ENCODE results near the gene PCSK7. TPM values are rescaled to one million over a fixed set of nuclear protein-coding genes. Genes with fewer than 3 reads are reported as not detected.

PCSK7 gene
- polyA plus RNA-seq, 1 donor (not counting 4 experiments of a cell fraction or from before 2014, with no cell fraction given) = 32.9 TPM

- FAIRE-seq (no peak), DNase-seq (ENCODE audit: low read depth, low spot score) (no peak)
- Histone ChIP-seq H3K27me3 (ENCODE audit: control insufficient read depth, extremely low read depth, insufficient read depth, low read length) (no peaks in the 10 kb centered on the region), H3K9me3 (ENCODE audit: control insufficient read depth, low read depth, low read length) (no peaks in the 10 kb centered on the region), H3K36me3 (ENCODE audit: control insufficient read depth in 2 of 2, extremely low read depth in 1 of 2, insufficient read depth in 2 of 2, low read length in 2 of 2) (peaks cover 9 to 35% of the 10 kb centered on the region in 2 experiments), H3K27ac (ENCODE audit: control insufficient read depth, insufficient read depth, low read length) (no peak overlapping the region), H3K4me2 (ENCODE audit: control insufficient read depth, extremely low read depth, insufficient read depth, low read depth, low read length) (no peak overlapping the region), H3K9ac (ENCODE audit: control insufficient read depth, extremely low read depth, insufficient read depth, low read length) (no peak overlapping the region), H4K20me1 (ENCODE audit: control insufficient read depth, extremely low read depth, insufficient read depth, low read length) (no peaks in the 10 kb centered on the region), H3K4me1 (ENCODE audit: control insufficient read depth, extremely low read depth, insufficient read depth, low read length) (peaks cover 7% of the 10 kb centered on the region), H3K79me2 (ENCODE audit: control insufficient read depth, insufficient read depth, low read length) (no peaks in the 10 kb centered on the region), H3K9me1 (ENCODE audit: control insufficient read depth, extremely low read depth, insufficient read depth, low read length) (no peaks in the 10 kb centered on the region), H3K4me3 (ENCODE audit: control insufficient read depth in 2 of 3, extremely low read depth in 1 of 3, insufficient read depth in 2 of 3, low read depth in 1 of 3, low read length in 3 of 3) (no peak overlapping the region), H2AFZ (ENCODE audit: control insufficient read depth, low read length) (no peak overlapping the region)
- TF ChIP-seq CTCF (optimal IDR thresholded peaks at IDR 0.05 in 1 of 3, IDR thresholded peaks at IDR 0.05 in 1 of 3, conservative IDR thresholded peaks at IDR 0.05 in 1 of 3; ENCODE audit: extremely low read depth in 1 of 3, insufficient read depth in 2 of 3, low read length in 3 of 3) = no peak
- dilution Hi-C loops (cut with MboI; ENCODE audit: extremely low pct_ligation_motif_present, low sequenced_read_pairs) = no loop called here
Observed at GRCh38 chr11:117189941-117190544, 41.8 kb downstream of the PCSK7 start.

DNA sequence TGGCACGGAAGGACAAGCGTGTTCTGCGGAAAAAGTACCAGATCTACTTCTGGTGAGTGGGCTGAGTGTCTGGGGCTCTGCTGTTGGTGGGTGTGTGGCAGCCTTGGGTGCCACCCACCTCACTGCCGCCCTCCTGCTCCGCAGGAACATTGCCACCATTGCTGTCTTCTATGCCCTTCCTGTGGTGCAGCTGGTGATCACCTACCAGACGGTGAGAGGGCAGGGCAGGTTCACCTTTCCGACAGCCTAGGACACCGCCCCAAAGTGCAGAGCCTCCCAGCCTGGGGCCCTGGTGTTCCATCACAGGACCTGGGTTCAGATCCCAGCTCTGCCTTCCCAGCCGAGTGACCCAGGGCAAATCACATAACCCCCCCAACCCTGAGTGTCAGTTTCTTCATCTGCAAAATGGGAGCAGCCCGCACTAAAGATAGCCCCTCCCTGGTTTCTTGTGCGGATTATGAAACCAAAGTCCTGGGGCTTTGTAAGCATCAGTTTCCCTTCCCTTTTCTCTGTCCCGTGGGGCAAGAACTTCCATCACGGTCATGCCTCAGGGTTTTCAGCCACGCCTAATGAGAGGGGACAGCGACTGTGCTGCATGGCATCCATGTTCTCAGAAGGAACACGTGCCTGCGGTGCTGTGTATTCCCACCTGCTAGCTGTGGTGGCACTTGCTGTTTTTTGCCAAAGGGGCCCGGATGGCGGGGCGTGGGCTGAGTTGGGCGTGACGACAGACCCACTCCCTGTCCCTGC, 42.5 kb downstream of the PCSK7 start:
- TF ChIP-seq EZH2 (IDR thresholded peaks at IDR 0.05; ENCODE audit: low read length) (no peak), CTCF (optimal IDR thresholded peaks at IDR 0.05 in 1 of 3, IDR thresholded peaks at IDR 0.05 in 1 of 3, conservative IDR thresholded peaks at IDR 0.05 in 1 of 3; ENCODE audit: extremely low read depth in 1 of 3, insufficient read depth in 2 of 3, low read length in 3 of 3) (no peak)
- dilution Hi-C loops (cut with MboI; ENCODE audit: extremely low pct_ligation_motif_present, low sequenced_read_pairs) = no loop called here
- DNase-seq (ENCODE audit: low read depth, low spot score) (no peak), FAIRE-seq (no peak)
- no peaks in the 10 kb centered on the region for H3K79me2 ChIP-seq (ENCODE audit: control insufficient read depth, insufficient read depth, low read length)
- H3K4me3 ChIP-seq (ENCODE audit: control insufficient read depth in 2 of 3, extremely low read depth in 1 of 3, insufficient read depth in 2 of 3, low read depth in 1 of 3, low read length in 3 of 3) = no peak overlapping the region
- H3K4me2 ChIP-seq (ENCODE audit: control insufficient read depth, extremely low read depth, insufficient read depth, low read depth, low read length) = no peak overlapping the region
- H4K20me1 ChIP-seq (ENCODE audit: control insufficient read depth, extremely low read depth, insufficient read depth, low read length) = no peaks in the 10 kb centered on the region
- no peaks in the 10 kb centered on the region for H3K9me1 ChIP-seq (ENCODE audit: control insufficient read depth, extremely low read depth, insufficient read depth, low read length)
- peaks cover 9 to 35% of the 10 kb centered on the region in 2 experiments for H3K36me3 ChIP-seq (ENCODE audit: control insufficient read depth in 2 of 2, extremely low read depth in 1 of 2, insufficient read depth in 2 of 2, low read length in 2 of 2)
- peaks cover 7% of the 10 kb centered on the region for H3K4me1 ChIP-seq (ENCODE audit: control insufficient read depth, extremely low read depth, insufficient read depth, low read length)
- H3K27me3 ChIP-seq (ENCODE audit: control insufficient read depth, extremely low read depth, insufficient read depth, low read length) = no peaks in the 10 kb centered on the region
- no peak overlapping the region for H3K9ac ChIP-seq (ENCODE audit: control insufficient read depth, extremely low read depth, insufficient read depth, low read length)
- no peak overlapping the region for H2AFZ ChIP-seq (ENCODE audit: control insufficient read depth, low read length)
- H3K9me3 ChIP-seq (ENCODE audit: control insufficient read depth, low read depth, low read length) = no peaks in the 10 kb centered on the region
- no peak overlapping the region for H3K27ac ChIP-seq (ENCODE audit: control insufficient read depth, insufficient read depth, low read length)

All from keratinocyte (primary cell).